Kidney tubule cell (primary cell): ENCODE data around the gene TAGAP.

ENCODE experiments used
- DNase-seq: peaks from one replicate; pipeline ENCODE4 v3.0.0-alpha.2; 2018; ENCODE audit warnings: low spot score

Gene TAGAP

GRCh38 chr6:159044899-159045727 lies at the start of gene TAGAP:
TSS of gene TAGAP (minus strand) at chr6:159044991. CDS start at chr6:159044146, 845 bp downstream.
- peak; percentile 66 for DNase-seq

GRCh38 chr6:159093609-159094443 lies 49.0 kb upstream of the TAGAP start:
- DNase-seq = no peak

- no peak for DNase-seq
These were observed 47.8 kb upstream of the TAGAP start for GRCh38 chr6:159092631-159093030.

- DNase-seq = no peak
These were observed 46.0 kb upstream of the TAGAP start for GRCh38 chr6:159090530-159091480.

- DNase-seq = no peak
These were observed 45.1 kb upstream of the TAGAP start for GRCh38 chr6:159089909-159090308.

- no peak for DNase-seq
These were observed 44.7 kb upstream of the TAGAP start for GRCh38 chr6:159089443-159089842.

- no peak for DNase-seq
These were observed 41.3 kb upstream of the TAGAP start for GRCh38 chr6:159086033-159086618.

- DNase-seq = no peak
These were observed 40.7 kb upstream of the TAGAP start for GRCh38 chr6:159085396-159085895.

- peak; percentile 23 for DNase-seq
These were observed 39.8 kb upstream of the TAGAP start for GRCh38 chr6:159084493-159085091.

GRCh38 chr6:159083146-159083545 lies 38.4 kb upstream of the TAGAP start:
- no peak for DNase-seq

GRCh38 chr6:159082039-159082815 lies 37.4 kb upstream of the TAGAP start:
- DNase-seq = no peak

- no peak for DNase-seq
These were observed 35.6 kb upstream of the TAGAP start for GRCh38 chr6:159080217-159080976.

- DNase-seq = no peak
These were observed 34.6 kb upstream of the TAGAP start for GRCh38 chr6:159079367-159079766.

GRCh38 chr6:159077123-159077522 lies 32.3 kb upstream of the TAGAP start:
- no peak for DNase-seq

GRCh38 chr6:159075506-159076228 lies 30.9 kb upstream of the TAGAP start:
- peak; percentile 6 for DNase-seq

GRCh38 chr6:159074876-159075275 lies 30.1 kb upstream of the TAGAP start:
- DNase-seq = no peak

GRCh38 chr6:159074120-159074684 lies 29.4 kb upstream of the TAGAP start:
- peak; percentile 31 for DNase-seq
